T-cell (primary cell): ENCODE data around the gene PDCD6IP. TPM values are rescaled to one million over a fixed set of nuclear protein-coding genes. Genes with fewer than 3 reads are reported as not detected.
"Not testable (repeated sequence)": the region's sequence is repeated elsewhere in the genome, so short reads cannot be mapped to it uniquely, and the experiment has no call there.

ENCODE experiments used
- ATAC-seq, 4 experiments: fragments of 200-7000 bp in 3 of 4; fragments of 150-1000 bp in 1 of 4; cut with Tn5 transposase; replicated peaks in 1 of 4; 1 replicate in 3 of 4; 2 replicates in 1 of 4; pipeline ENCODE4 v1.10.0; 2021; ENCODE audit warnings: moderate library complexity in 3 of 4, mild to moderate bottlenecking in 2 of 4, moderate number of reproducible peaks in 1 of 4
- CTCF ChIA-PET, 2 donors: fragments of 300-600 bp; sonication (Branson Sonifier 250); formaldehyde crosslinking; loops; one replicate each; lab custom pipeline; 2022; ENCODE audit warnings: antibody characterized with exemption in 2 of 2; lab: Charles Lee
- POLR2A ChIA-PET, 2 donors: fragments of 300-600 bp; sonication (Branson Sonifier 250); formaldehyde crosslinking; loops; one replicate each; lab custom pipeline; 2022; ENCODE audit warnings: antibody characterized with exemption in 2 of 2; lab: Charles Lee
- DNase-seq, 35 experiments: peaks; one replicate each; pipeline versions ENCODE4 v3.0.0 to v3.0.0-alpha.2; 2013 to 2023
- H3K27ac ChIP-seq: one replicate; pipeline ENCODE4 v1.5.1; 2013; ENCODE audit warnings: low read length
- H3K27me3 ChIP-seq, 2 experiments: replicated peaks in 1 of 2; 1 replicate in 1 of 2; 2 replicates in 1 of 2; pipeline versions ENCODE4 v1.6.1 to v1.7.0; 2013; ENCODE audit warnings: low read length in 1 of 2, mixed read lengths in 1 of 2; ENCODE audit not compliant: control insufficient read depth in 2 of 2, insufficient read depth in 2 of 2; ENCODE audit errors: extremely low read depth in 1 of 2
- H3K36me3 ChIP-seq, 2 donors: 1 replicate in 1 of 2; 2 replicates in 1 of 2; pipeline versions ENCODE4 v1.6.1 to v1.7.0; 2013; ENCODE audit warnings: low read length in 1 of 2; ENCODE audit not compliant: control insufficient read depth in 2 of 2, insufficient read depth in 1 of 2; ENCODE audit errors: extremely low read depth in 1 of 2
- H3K4me1 ChIP-seq, 2 experiments: 1 replicate in 1 of 2; 2 replicates in 1 of 2; pipeline versions ENCODE4 v1.6.1 to v1.7.0; 2013; ENCODE audit warnings: low read length in 2 of 2, mixed read lengths in 1 of 2; ENCODE audit not compliant: insufficient read depth in 2 of 2, control insufficient read depth in 1 of 2; ENCODE audit errors: extremely low read depth in 1 of 2
- H3K4me3 ChIP-seq, 2 donors: 1 replicate in 1 of 2; 2 replicates in 1 of 2; pipeline versions ENCODE4 v1.5.1 to v1.7.0; 2013; ENCODE audit warnings: mild to moderate bottlenecking in 2 of 2, low read length in 1 of 2, moderate library complexity in 1 of 2; ENCODE audit not compliant: control insufficient read depth in 1 of 2; ENCODE audit errors: extremely low read depth in 1 of 2
- H3K9me3 ChIP-seq: 2 replicates; pipeline ENCODE4 v1.7.0; 2013
- H3K27ac Mint-ChIP-seq, 2 donors: one replicate each; pipeline ENCODE4 v1.8.0; 2020 to 2021; ENCODE audit warnings: mild to moderate bottlenecking in 2 of 2, mixed read lengths in 2 of 2
- H3K27me3 Mint-ChIP-seq, 2 donors: one replicate each; pipeline ENCODE4 v1.8.0; 2021 to 2022; ENCODE audit warnings: mixed read lengths in 2 of 2
- H3K36me3 Mint-ChIP-seq: one replicate; pipeline ENCODE4 v1.8.0; 2021; ENCODE audit warnings: mixed read lengths
- H3K4me1 Mint-ChIP-seq, 3 donors: one replicate each; pipeline ENCODE4 v1.8.0; 2020 to 2022; ENCODE audit warnings: mixed read lengths in 3 of 3, mild to moderate bottlenecking in 1 of 3
- H3K4me3 Mint-ChIP-seq, 3 donors: one replicate each; pipeline ENCODE4 v1.8.0; 2020 to 2022; ENCODE audit warnings: mild to moderate bottlenecking in 3 of 3, mixed read lengths in 3 of 3, moderate library complexity in 3 of 3
- H3K9me3 Mint-ChIP-seq, 3 donors: one replicate each; pipeline ENCODE4 v1.8.0; 2020 to 2022; ENCODE audit warnings: mixed read lengths in 3 of 3
- WGBS: methylation state at CpG from one replicate; pipeline ENCODE4 v1.1.5; 2013; ENCODE audit warnings: missing lambda C conversion rate; ENCODE audit not compliant: insufficient coverage; 5-methylcytosine and 5-hydroxymethylcytosine counted together
- total RNA-seq, 35 experiments: library from RNA in 6 of 35; stranded (reverse) in 6 of 35; fragments of 120-200 nt in 1 of 35; gene quantifications; one replicate each; pipeline versions ENCODE4 v1.2.1 to v1.2.4 and lab custom pipeline; 2013 to 2026

The PDCD6IP gene
- total RNA-seq, 5 donors from 2014 or later (not counting 1 experiment from before 2014, with no cell fraction given) = 139 to 216 (median 189) TPM

DNA sequence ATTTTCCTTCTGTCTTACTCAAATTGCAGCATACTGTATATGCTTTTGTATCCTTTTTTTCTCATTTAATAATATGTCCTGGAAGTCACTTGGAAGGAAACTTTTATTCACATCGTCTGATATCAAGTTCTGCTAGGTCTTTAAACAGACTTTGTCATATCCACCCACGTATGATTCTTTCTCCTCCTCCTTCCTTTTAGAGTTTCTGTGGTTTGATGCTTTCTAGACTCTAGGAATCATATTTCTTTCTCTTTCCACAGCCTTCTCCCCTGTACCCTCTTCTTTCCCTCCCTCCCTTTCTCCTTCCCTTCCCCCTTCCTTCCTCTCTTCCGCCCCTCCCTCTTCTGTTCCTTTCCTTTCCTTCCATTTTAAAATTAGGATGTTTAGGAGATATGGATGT, 52.2 kb downstream of the PDCD6IP start:
- H3K9me3 Mint-ChIP-seq, H3K27ac ChIP-seq, H3K27me3 Mint-ChIP-seq, H3K9me3 ChIP-seq, DNase-seq, H3K27me3 ChIP-seq, CTCF ChIA-PET, POLR2A ChIA-PET, ATAC-seq, H3K4me3 ChIP-seq, H3K4me3 Mint-ChIP-seq: not testable (repeated sequence)
- no CpG with 5 or more reads among the region's 3 CpGs for WGBS
- Mint-ChIP-seq H3K36me3 (peaks cover 45% of the 10 kb centered on the region), H3K27ac (peak overlapping the region; percentile 1 to 7), H3K4me1 (peaks cover 65 to 75% (median 66%) of the 10 kb centered on the region in 3 donors)
- H3K4me1 ChIP-seq = peaks cover 6 to 21% of the 10 kb centered on the region in 2 experiments
- peaks cover 0 to 18% of the 10 kb centered on the region in 2 donors for H3K36me3 ChIP-seq

DNA sequence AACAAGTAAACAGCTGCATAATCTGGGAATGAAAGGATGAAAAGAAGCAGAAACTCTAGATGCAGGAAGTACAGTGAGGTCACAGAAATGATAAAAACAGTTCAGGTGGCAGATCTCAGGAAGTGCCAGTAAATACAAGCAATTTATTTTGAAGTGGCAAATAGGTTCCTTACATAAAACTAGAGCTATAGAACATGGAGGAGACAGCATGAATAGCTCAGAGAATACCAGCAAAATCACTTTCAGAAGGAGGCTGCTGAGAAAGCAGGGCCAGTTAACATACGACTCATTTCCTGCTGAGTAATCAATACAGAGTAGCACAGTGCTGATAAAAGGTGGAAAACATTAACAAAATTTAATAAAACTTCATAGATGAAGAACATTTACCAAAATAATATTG, 57.0 kb downstream of the PDCD6IP start:
- peaks cover 51% of the 10 kb centered on the region for H3K36me3 Mint-ChIP-seq
- H3K9me3 ChIP-seq, CTCF ChIA-PET, H3K4me1 ChIP-seq, H3K4me3 Mint-ChIP-seq, H3K4me3 ChIP-seq, POLR2A ChIA-PET, H3K27me3 ChIP-seq, H3K9me3 Mint-ChIP-seq, H3K27me3 Mint-ChIP-seq, DNase-seq: not testable (repeated sequence)
- ATAC-seq = peak in 3 of 4 experiments; percentile 23 to 63 (median 48)
- peak overlapping the region; percentile 86 to 89 for H3K27ac Mint-ChIP-seq
- H3K4me1 Mint-ChIP-seq = peaks cover 28 to 35% (median 31%) of the 10 kb centered on the region in 3 donors
- Histone ChIP-seq H3K27ac (peak overlapping the region; percentile 23), H3K36me3 (peaks cover 0 to 20% of the 10 kb centered on the region in 2 donors)
- no CpG with 5 or more reads among the region's 1 CpG for WGBS

GRCh38 chr3:33855884-33856546, 57.6 kb downstream of the PDCD6IP start:
- H3K4me3 ChIP-seq = no peak overlapping the region
- no peaks in the 10 kb centered on the region for H3K9me3 Mint-ChIP-seq
- no peaks in the 10 kb centered on the region for H3K27me3 Mint-ChIP-seq
- peak overlapping the region; percentile 86 to 89 for H3K27ac Mint-ChIP-seq
- H3K4me3 Mint-ChIP-seq = no peak overlapping the region
- no peaks in the 10 kb centered on the region for H3K9me3 ChIP-seq
- WGBS = 94% methylated on average over 5 of the region's 10 CpGs
- no peak for ATAC-seq
- DNase-seq = no peak
- peaks cover 22 to 29% (median 25%) of the 10 kb centered on the region in 3 donors for H3K4me1 Mint-ChIP-seq
- H3K27me3 ChIP-seq = no peaks in the 10 kb centered on the region
- peaks cover 53% of the 10 kb centered on the region for H3K36me3 Mint-ChIP-seq
- peak overlapping the region; percentile 23 for H3K27ac ChIP-seq
- ChIA-PET CTCF (no interaction called here), POLR2A (no interaction called here)
- no peaks in the 10 kb centered on the region for H3K4me1 ChIP-seq
- peaks cover 0 to 22% of the 10 kb centered on the region in 2 donors for H3K36me3 ChIP-seq

DNA sequence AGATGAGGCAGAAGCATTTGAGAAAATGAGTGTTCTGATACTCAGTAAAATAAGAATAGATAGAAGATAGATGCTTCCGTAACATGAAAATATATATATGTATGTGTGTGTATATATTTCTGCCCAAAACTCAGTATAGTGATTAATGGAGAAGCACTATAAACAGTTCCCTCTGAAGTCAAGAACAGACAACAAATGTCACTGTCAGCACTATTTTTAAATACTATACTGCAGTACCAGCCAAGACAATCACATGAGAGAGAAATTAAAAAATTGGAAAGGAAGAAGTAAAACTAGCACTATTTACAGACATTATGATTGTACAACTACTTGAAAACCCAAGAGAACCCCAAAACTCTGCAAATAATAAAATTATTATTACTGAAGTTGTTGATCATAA, 59.3 kb downstream of the PDCD6IP start:
- H3K4me3 Mint-ChIP-seq, H3K9me3 Mint-ChIP-seq, POLR2A ChIA-PET, H3K4me1 ChIP-seq, H3K4me3 ChIP-seq, H3K27me3 ChIP-seq, CTCF ChIA-PET, DNase-seq, H3K27me3 Mint-ChIP-seq, H3K27ac Mint-ChIP-seq, H3K27ac ChIP-seq, ATAC-seq, H3K9me3 ChIP-seq: not testable (repeated sequence)
- no CpG with 5 or more reads among the region's 1 CpG for WGBS
- peaks cover 19 to 22% (median 20%) of the 10 kb centered on the region in 3 donors for H3K4me1 Mint-ChIP-seq
- peaks cover 50% of the 10 kb centered on the region for H3K36me3 Mint-ChIP-seq
- peaks cover 0 to 22% of the 10 kb centered on the region in 2 donors for H3K36me3 ChIP-seq

- WGBS = no CpG with 5 or more reads among the region's 4 CpGs
Measured at GRCh38 chr3:33858131-33858530, 59.7 kb downstream of the PDCD6IP start.

GRCh38 chr3:33860373-33861050, 62.1 kb downstream of the PDCD6IP start:
- CTCF ChIA-PET = no interaction called here
- H3K27me3 ChIP-seq = no peaks in the 10 kb centered on the region
- no peak overlapping the region for H3K4me3 ChIP-seq
- Mint-ChIP-seq H3K27me3 (no peaks in the 10 kb centered on the region), H3K4me3 (no peak overlapping the region), H3K9me3 (no peaks in the 10 kb centered on the region), H3K27ac (no peak overlapping the region), H3K4me1 (peaks cover 5 to 7% (median 6%) of the 10 kb centered on the region in 3 donors), H3K36me3 (peaks cover 52% of the 10 kb centered on the region)
- no CpG with 5 or more reads among the region's 4 CpGs for WGBS
- peaks cover 0 to 41% of the 10 kb centered on the region in 2 donors for H3K36me3 ChIP-seq
- no peak for ATAC-seq
- no peaks in the 10 kb centered on the region for H3K9me3 ChIP-seq
- no peak overlapping the region for H3K27ac ChIP-seq
- POLR2A ChIA-PET = no interaction called here
- DNase-seq = no peak
- H3K4me1 ChIP-seq = no peaks in the 10 kb centered on the region

More at GRCh38 chr3:33858131-33858530, 59.7 kb downstream of the PDCD6IP start:
- no peak for ATAC-seq
- H3K27me3 ChIP-seq = no peaks in the 10 kb centered on the region
- peaks cover 0 to 22% of the 10 kb centered on the region in 2 donors for H3K36me3 ChIP-seq
- DNase-seq = no peak
- Mint-ChIP-seq H3K4me3 (no peak overlapping the region), H3K4me1 (peaks cover 19 to 22% (median 20%) of the 10 kb centered on the region in 3 donors), H3K27ac (peak overlapping the region in 1 of 2 donors; percentile 22), H3K9me3 (no peaks in the 10 kb centered on the region), H3K36me3 (peaks cover 51% of the 10 kb centered on the region), H3K27me3 (no peaks in the 10 kb centered on the region)
- no peak overlapping the region for H3K27ac ChIP-seq
- H3K9me3 ChIP-seq = no peaks in the 10 kb centered on the region
- ChIA-PET POLR2A (no interaction called here), CTCF (no interaction called here)
- no peaks in the 10 kb centered on the region for H3K4me1 ChIP-seq
- no peak overlapping the region for H3K4me3 ChIP-seq
